Measurements from ENCODE around the gene CAMK2B. TPM values are rescaled to one million over a fixed set of nuclear protein-coding genes. Genes with fewer than 3 reads are reported as not detected.

CAMK2B gene
- total RNA-seq, 1 donor from 2014 or later = 8.4 TPM

DNA sequence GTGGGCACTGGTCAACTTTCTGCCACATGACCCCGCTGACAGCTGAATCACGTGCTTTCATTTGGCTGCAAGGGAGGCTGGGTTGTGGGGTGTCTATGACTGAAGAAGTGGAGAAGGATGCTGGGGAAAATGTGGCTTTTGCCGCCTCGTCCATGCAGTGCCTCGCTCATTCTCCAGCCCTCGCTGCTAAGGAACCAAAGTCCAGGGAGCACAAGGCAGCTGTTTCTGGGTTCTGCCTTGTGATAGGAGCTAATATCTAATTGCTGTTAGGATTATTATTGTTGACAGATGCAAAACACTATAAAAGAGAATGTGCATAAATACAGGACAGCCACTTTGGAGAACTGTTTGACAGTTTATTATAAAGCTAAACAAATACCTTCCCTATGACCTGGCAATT, 4.9 kb upstream of the CAMK2B start:
- Mint-ChIP-seq H3K4me3 (no peak overlapping the region), H3K27me3 (peaks cover 42% of the 10 kb centered on the region), H3K4me1 (ENCODE audit: unreplicated experiment) (peaks cover 14% of the 10 kb centered on the region), H3K36me3 (no peaks in the 10 kb centered on the region), H3K27ac (no peak overlapping the region), H3K9me3 (no peaks in the 10 kb centered on the region)
- TF ChIP-seq, protein P1, sequence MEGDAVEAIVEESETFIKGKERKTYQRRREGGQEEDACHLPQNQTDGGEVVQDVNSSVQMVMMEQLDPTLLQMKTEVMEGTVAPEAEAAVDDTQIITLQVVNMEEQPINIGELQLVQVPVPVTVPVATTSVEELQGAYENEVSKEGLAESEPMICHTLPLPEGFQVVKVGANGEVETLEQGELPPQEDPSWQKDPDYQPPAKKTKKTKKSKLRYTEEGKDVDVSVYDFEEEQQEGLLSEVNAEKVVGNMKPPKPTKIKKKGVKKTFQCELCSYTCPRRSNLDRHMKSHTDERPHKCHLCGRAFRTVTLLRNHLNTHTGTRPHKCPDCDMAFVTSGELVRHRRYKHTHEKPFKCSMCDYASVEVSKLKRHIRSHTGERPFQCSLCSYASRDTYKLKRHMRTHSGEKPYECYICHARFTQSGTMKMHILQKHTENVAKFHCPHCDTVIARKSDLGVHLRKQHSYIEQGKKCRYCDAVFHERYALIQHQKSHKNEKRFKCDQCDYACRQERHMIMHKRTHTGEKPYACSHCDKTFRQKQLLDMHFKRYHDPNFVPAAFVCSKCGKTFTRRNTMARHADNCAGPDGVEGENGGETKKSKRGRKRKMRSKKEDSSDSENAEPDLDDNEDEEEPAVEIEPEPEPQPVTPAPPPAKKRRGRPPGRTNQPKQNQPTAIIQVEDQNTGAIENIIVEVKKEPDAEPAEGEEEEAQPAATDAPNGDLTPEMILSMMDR (conservative IDR thresholded peaks at IDR 0.05) = no peak
- DNase-seq (ENCODE audit: extremely low spot score, unreplicated experiment) = no peak

DNA sequence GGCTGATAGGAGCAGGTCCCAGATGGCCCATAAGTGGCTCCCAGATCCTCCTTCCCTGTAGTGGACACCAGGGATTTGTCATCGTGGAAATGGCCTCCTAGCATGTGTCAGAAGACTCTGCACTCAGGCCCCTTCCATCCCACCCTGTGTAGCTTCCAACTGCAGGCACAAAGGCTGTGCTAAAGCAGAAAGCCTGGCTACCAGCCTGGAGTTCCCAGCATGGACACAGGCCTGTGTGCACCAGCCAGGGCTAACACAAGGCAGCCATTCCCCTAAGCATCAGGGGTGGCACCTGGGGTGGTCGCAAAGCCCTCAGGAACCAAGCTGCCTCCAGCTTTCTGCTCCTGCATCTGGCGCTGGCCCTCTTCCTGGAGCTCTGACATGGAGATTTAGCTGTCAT, 4.5 kb upstream of the CAMK2B start:
- Mint-ChIP-seq H3K4me1 (ENCODE audit: unreplicated experiment) (peaks cover 14% of the 10 kb centered on the region), H3K4me3 (no peak overlapping the region), H3K36me3 (no peaks in the 10 kb centered on the region), H3K9me3 (no peaks in the 10 kb centered on the region), H3K27ac (no peak overlapping the region), H3K27me3 (peaks cover 42% of the 10 kb centered on the region)
- DNase-seq (ENCODE audit: extremely low spot score, unreplicated experiment) = no peak
- TF ChIP-seq, protein P1 (conservative IDR thresholded peaks at IDR 0.05) = no peak

DNA sequence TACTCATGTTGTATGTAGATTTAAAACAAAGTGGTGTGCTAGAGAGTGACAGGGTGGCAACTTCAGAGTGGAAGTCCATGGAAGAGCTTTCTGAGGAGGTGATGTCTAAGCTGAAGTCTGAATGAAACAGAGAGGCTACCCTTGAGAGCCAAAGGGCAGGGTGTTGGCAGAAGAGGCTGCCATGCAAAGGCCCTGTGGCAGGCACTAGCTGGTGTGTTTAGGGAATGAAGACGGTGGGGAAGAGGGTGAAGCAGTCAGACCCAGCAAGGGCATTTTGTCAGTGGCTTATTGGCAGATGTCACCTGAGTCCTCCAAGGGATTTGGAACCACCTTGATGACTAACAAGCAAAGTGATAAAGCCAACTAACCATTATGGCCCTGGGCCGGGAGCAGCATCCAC, 3.7 kb upstream of the CAMK2B start:
- no peak overlapping the region for H3K27ac Mint-ChIP-seq
- H3K4me1 Mint-ChIP-seq (ENCODE audit: unreplicated experiment) = peaks cover 13% of the 10 kb centered on the region
- peaks cover 49% of the 10 kb centered on the region for H3K27me3 Mint-ChIP-seq
- no peak overlapping the region for H3K4me3 Mint-ChIP-seq
- H3K9me3 Mint-ChIP-seq = no peaks in the 10 kb centered on the region
- H3K36me3 Mint-ChIP-seq = no peaks in the 10 kb centered on the region
- TF ChIP-seq, protein P1 (conservative IDR thresholded peaks at IDR 0.05) = no peak
- DNase-seq (ENCODE audit: extremely low spot score, unreplicated experiment) = no peak

DNA sequence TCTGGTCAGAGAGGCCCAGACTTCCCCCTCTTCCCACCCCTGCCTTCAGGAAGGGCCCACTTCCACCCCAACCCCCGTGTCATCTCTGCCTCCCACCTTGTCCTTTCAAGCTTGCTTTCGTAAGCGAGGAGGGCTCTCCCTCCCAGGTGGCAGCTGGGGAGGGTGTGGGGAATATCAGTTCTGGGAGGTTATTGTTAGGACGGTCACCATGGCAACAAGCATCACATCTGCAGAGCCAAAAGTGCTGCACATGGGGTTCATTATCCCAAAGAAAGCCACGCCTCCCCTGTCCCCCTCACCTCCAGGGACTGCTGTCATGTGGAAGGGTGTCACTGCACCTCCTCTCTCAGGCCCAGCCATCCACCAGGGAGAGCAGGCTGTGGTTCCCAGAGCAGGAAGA, 2.6 kb upstream of the CAMK2B start:
- TF ChIP-seq, protein P1 (conservative IDR thresholded peaks at IDR 0.05) = no peak
- peaks cover 4% of the 10 kb centered on the region for H3K4me1 Mint-ChIP-seq (ENCODE audit: unreplicated experiment)
- H3K4me3 Mint-ChIP-seq = no peak overlapping the region
- no peak for DNase-seq (ENCODE audit: extremely low spot score, unreplicated experiment)
- H3K27ac Mint-ChIP-seq = no peak overlapping the region
- H3K9me3 Mint-ChIP-seq = no peaks in the 10 kb centered on the region
- H3K36me3 Mint-ChIP-seq = no peaks in the 10 kb centered on the region
- H3K27me3 Mint-ChIP-seq = peaks cover 60% of the 10 kb centered on the region

DNA sequence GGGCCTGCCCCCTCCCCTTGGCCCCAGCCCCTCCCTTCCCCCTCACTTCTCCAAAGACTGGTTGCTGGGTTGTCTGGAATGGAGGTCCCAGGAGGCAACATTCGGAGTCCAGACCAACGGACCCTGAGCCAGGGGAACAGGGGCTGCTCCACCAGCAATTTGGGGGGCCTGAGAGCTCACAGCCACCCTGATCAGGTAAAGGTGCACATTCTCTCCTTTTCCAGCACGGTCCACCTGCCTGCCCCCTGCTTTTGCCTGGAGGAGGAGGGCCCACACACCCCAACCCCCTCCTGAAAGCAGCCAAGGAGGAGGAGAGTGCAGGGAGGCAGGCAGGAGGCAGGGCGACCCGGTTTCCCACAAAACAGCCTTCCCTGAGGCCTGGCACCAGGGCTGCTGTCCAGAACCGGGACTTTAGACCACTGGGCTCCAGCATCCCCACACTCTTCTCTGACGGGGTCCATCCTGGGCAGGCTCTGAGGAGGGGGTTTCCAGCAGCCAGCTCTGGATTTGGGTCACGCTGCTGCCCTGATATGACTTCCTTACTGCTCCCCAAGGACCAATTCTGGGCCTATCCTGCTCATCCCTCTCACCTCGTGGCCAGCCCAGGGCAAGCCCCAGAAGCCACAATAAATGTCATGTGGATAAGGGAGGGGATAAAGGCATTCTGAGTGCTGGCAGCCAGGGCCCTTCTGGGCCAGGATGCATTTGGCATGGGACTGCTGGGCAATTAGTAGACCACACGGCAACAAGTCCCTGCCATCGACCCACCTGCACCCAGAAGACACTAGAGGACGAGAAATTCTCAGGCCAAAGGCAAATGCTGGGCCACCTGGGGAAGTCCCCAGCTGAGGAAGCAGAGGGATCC, 1.1 kb upstream of the CAMK2B start:
- Mint-ChIP-seq H3K9me3 (no peaks in the 10 kb centered on the region), H3K4me1 (ENCODE audit: unreplicated experiment) (peaks cover 4% of the 10 kb centered on the region), H3K27ac (no peak overlapping the region), H3K4me3 (peak overlapping the region; percentile 97), H3K27me3 (peaks cover 70% of the 10 kb centered on the region), H3K36me3 (no peaks in the 10 kb centered on the region)
- no peak for DNase-seq (ENCODE audit: extremely low spot score, unreplicated experiment)
- TF ChIP-seq, protein P1 (conservative IDR thresholded peaks at IDR 0.05) = no peak

Measured in type B pancreatic cell (in vitro differentiated cells).